Gastrocnemius medialis (tissue), 4 donors: ENCODE results near the gene SHC3. TPM values are rescaled to one million over a fixed set of nuclear protein-coding genes. Genes with fewer than 3 reads are reported as not detected.

Experiments used
- ATAC-seq, 2 donors: fragments of 150-250 bp; one replicate each; pipeline ENCODE4 v1.9.1; 2016
- DNase-seq, 2 donors: peaks; one replicate each; pipeline ENCODE4 v3.0.0-alpha.2; 2019
- H3K27ac ChIP-seq, 4 donors: fragments of 200-600 bp; sonication (generic); 1 replicate in 1 of 4; 2 replicates in 3 of 4; pipeline ENCODE4 v1.5.1; 2016 to 2018; ENCODE audit warnings: mild to moderate bottlenecking in 2 of 4, moderate library complexity in 1 of 4
- H3K27me3 ChIP-seq, 3 donors: fragments of 200-600 bp; sonication (generic) in 2 of 3; 1 replicate in 1 of 3; 2 replicates in 2 of 3; pipeline versions ENCODE4 v1.5.1 to v1.6.0; 2016 to 2019; ENCODE audit warnings: mild to moderate bottlenecking in 1 of 3, moderate library complexity in 1 of 3
- H3K36me3 ChIP-seq, 2 donors: fragments of 200-600 bp; sonication (generic) in 1 of 2; one replicate each; pipeline ENCODE4 v1.5.1; 2017 to 2018
- H3K4me1 ChIP-seq, 2 donors: fragments of 200-600 bp; sonication (generic) in 1 of 2; one replicate each; pipeline ENCODE4 v1.5.1; 2016 to 2017; ENCODE audit warnings: mild to moderate bottlenecking in 2 of 2
- H3K4me3 ChIP-seq, 4 donors: fragments of 200-600 bp; sonication (generic) in 3 of 4; 1 replicate in 1 of 4; 2 replicates in 3 of 4; pipeline ENCODE4 v1.5.1; 2016 to 2019; ENCODE audit warnings: mild to moderate bottlenecking in 2 of 4
- H3K9me3 ChIP-seq, 3 donors: fragments of 200-600 bp; sonication (generic) in 2 of 3; 1 replicate in 1 of 3; 2 replicates in 2 of 3; pipeline ENCODE4 v1.5.1; 2016 to 2019
- POLR2A ChIP-seq, 2 donors: fragments of 450-650 bp; IDR thresholded peaks; one replicate each; pipeline ENCODE4 v1.6.1; 2017; ENCODE audit warnings: antibody characterized with exemption in 2 of 2, mild to moderate bottlenecking in 2 of 2, moderate library complexity in 2 of 2
- in situ Hi-C, 4 donors: fragments of 200-750 bp; cut with MboI; loops; one replicate each; pipeline versions ENCODE4 v1.15.0 to v1.8.0; 2017; ENCODE audit warnings: low sequenced_read_pairs in 4 of 4
- intact Hi-C: fragments of 100-400 bp; cut with DNase I; formaldehyde crosslinking; loops from one replicate; pipeline ENCODE4 v1.15.1; 2023; ENCODE audit warnings: low total_unique reads
- total RNA-seq, 4 donors: library from RNA; depleted of rRNA; stranded (reverse); fragments of >200 nt; gene quantifications; one replicate each; pipeline versions ENCODE4 v1.1.0 to v1.2.3, GENCODE V29; 2016
- TF ChIP-seq, protein P1 (sequence below), 5 experiments: fragments of 450-650 bp in 3 of 5; fragments of 200-600 bp in 2 of 5; sonication (generic) in 2 of 5; IDR thresholded peaks in 4 of 5; conservative IDR thresholded peaks in 1 of 5; 1 replicate in 4 of 5; 2 replicates in 1 of 5; pipeline ENCODE4 v1.5.1; 2016 to 2019; ENCODE audit warnings: antibody characterized with exemption in 5 of 5, mild to moderate bottlenecking in 3 of 5, moderate library complexity in 3 of 5

SHC3 gene
- total RNA-seq, 4 donors from 2014 or later: 0.09 to 0.29 (median 0.15) TPM; not detected in 1

DNA sequence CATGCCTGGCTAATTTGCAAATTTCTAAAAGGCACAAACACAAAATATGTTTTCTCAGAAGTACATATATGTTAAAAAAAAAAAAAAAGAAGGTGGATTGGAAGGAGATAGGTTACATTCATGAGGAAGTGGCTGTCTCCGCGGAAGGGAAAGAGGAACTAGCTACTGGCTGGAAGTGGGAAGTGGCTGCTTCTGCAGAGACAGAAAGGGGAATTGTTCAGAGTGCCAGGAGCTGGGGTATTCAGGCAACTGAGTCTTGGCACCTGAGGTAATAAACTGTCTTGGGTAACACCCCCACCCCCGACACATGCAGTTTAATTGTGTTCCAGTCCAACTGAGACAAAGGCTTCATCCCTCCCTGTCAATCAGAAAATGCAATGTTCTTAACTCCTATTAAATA lies 141.7 kb downstream of the SHC3 start:
- Histone ChIP-seq H3K4me3 (no peak overlapping the region), H3K9me3 (no peaks in the 10 kb centered on the region), H3K27ac (no peak overlapping the region), H3K27me3 (no peaks in the 10 kb centered on the region), H3K36me3 (no peaks in the 10 kb centered on the region), H3K4me1 (no peaks in the 10 kb centered on the region)
- TF ChIP-seq, protein P1, sequence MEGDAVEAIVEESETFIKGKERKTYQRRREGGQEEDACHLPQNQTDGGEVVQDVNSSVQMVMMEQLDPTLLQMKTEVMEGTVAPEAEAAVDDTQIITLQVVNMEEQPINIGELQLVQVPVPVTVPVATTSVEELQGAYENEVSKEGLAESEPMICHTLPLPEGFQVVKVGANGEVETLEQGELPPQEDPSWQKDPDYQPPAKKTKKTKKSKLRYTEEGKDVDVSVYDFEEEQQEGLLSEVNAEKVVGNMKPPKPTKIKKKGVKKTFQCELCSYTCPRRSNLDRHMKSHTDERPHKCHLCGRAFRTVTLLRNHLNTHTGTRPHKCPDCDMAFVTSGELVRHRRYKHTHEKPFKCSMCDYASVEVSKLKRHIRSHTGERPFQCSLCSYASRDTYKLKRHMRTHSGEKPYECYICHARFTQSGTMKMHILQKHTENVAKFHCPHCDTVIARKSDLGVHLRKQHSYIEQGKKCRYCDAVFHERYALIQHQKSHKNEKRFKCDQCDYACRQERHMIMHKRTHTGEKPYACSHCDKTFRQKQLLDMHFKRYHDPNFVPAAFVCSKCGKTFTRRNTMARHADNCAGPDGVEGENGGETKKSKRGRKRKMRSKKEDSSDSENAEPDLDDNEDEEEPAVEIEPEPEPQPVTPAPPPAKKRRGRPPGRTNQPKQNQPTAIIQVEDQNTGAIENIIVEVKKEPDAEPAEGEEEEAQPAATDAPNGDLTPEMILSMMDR (IDR thresholded peaks at IDR 0.05 in 4 of 5, conservative IDR thresholded peaks at IDR 0.05 in 1 of 5): no peak
- no peak for TF ChIP-seq POLR2A (IDR thresholded peaks at IDR 0.05)
- intact Hi-C loops (no loop called here), in situ Hi-C loops (no loop called here)
- DNase-seq: no peak
- ATAC-seq: no peak

DNA sequence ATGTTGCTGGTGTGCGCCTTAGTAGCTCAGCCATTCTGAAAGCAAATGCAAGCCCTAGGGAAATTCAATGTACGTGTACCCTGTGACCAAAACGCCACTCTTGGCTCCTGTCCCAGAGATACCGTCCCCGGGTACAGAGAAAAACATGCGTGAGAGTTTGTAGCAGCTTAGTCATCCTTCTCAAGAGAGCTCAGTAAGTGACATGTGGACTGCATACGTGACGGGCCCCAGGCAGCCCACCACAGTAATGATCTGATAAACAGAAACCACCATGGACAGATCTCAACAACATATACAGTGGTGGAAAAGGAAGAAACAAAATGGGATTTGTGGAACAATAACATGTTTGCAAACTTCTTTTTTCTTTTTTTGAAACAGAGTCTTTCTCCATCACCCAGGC lies 142.2 kb downstream of the SHC3 start:
- intact Hi-C loops: no loop called here
- Histone ChIP-seq H3K9me3 (no peaks in the 10 kb centered on the region), H3K27me3 (no peaks in the 10 kb centered on the region), H3K4me3 (no peak overlapping the region), H3K4me1 (no peaks in the 10 kb centered on the region), H3K36me3 (no peaks in the 10 kb centered on the region), H3K27ac (no peak overlapping the region)
- in situ Hi-C loops: no loop called here
- no peak for TF ChIP-seq POLR2A (IDR thresholded peaks at IDR 0.05)
- TF ChIP-seq, protein P1 (IDR thresholded peaks at IDR 0.05 in 4 of 5, conservative IDR thresholded peaks at IDR 0.05 in 1 of 5): no peak
- ATAC-seq (no peak), DNase-seq (no peak)

DNA sequence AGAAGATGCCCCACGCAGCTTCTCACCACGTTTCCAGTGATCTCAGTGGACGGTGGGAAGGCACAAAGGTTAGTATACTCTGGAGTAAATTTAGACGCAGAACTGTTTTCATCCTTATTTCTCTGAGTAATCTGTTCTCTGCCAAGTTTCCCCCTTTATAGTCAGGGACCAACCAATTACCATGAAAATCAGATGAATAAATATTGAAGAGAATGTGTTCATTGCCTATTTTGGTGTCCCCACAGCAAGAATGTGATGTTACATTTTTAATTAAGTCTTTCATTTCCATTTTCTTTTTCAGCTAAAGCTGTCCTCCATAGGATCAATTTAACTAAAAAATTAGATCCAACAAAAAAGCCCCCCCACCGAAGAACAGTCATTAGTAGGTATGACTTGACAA lies 146.0 kb downstream of the SHC3 start:
- TF ChIP-seq, protein P1 (IDR thresholded peaks at IDR 0.05 in 4 of 5, conservative IDR thresholded peaks at IDR 0.05 in 1 of 5): no peak
- TF ChIP-seq POLR2A (IDR thresholded peaks at IDR 0.05): no peak
- intact Hi-C loops (no loop called here), in situ Hi-C loops (no loop called here)
- Histone ChIP-seq H3K4me3 (no peak overlapping the region), H3K9me3 (peaks cover 0 to 10% (median 3%) of the 10 kb centered on the region in 3 donors), H3K27me3 (no peaks in the 10 kb centered on the region), H3K27ac (no peak overlapping the region), H3K4me1 (no peaks in the 10 kb centered on the region), H3K36me3 (no peaks in the 10 kb centered on the region)
- no peak for ATAC-seq
- DNase-seq: no peak

DNA sequence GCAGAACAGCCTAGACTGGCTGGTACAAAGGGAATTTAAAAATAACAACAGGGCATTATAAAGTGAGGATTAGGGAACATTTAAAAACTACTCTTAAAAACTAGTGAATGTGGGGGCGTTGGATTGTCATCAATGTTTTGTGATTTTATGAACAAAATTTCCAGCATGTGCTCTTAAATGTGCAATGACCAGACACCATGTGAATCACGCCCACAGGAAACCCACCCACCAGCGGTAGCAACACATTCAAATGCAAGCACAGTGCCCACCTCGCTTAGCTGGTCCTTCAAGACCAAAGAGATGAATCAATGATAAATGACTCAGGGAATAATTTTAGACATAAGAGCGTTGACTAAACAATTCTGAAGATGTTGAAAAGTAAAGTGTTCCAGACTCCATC lies 146.4 kb downstream of the SHC3 start:
- Histone ChIP-seq H3K4me3 (no peak overlapping the region), H3K27me3 (no peaks in the 10 kb centered on the region), H3K4me1 (no peaks in the 10 kb centered on the region), H3K9me3 (peaks cover 0 to 10% (median 3%) of the 10 kb centered on the region in 3 donors), H3K27ac (no peak overlapping the region), H3K36me3 (no peaks in the 10 kb centered on the region)
- no peak for DNase-seq
- no peak for ATAC-seq
- in situ Hi-C loops (no loop called here), intact Hi-C loops (no loop called here)
- TF ChIP-seq, protein P1 (IDR thresholded peaks at IDR 0.05 in 4 of 5, conservative IDR thresholded peaks at IDR 0.05 in 1 of 5): no peak
- no peak for TF ChIP-seq POLR2A (IDR thresholded peaks at IDR 0.05)

DNA sequence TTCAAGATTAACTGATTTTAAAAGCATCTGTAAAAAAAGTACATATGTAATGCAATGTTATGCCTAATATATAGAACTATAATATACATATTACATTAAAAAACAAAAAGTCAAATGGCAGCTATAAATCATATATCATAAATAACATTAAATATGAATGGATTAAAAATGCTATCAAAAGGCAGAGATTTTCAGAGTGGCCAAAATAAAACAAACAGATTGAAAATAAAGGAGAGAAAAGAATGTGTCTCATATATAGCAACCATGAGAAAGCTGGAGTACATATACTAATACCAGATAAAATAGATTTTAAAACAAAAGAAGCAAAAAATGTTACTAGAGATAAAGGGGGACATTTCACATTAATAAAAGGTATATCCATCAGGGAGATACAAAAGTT lies 148.8 kb downstream of the SHC3 start:
- no peak for DNase-seq
- no peaks in the 10 kb centered on the region for H3K36me3 ChIP-seq
- H3K9me3 ChIP-seq: peaks cover 0 to 10% (median 3%) of the 10 kb centered on the region in 3 donors
- intact Hi-C loops (no loop called here), in situ Hi-C loops (no loop called here)
- TF ChIP-seq, protein P1 (IDR thresholded peaks at IDR 0.05 in 4 of 5, conservative IDR thresholded peaks at IDR 0.05 in 1 of 5): no peak
- no peak for TF ChIP-seq POLR2A (IDR thresholded peaks at IDR 0.05)
- H3K27ac ChIP-seq: no peak overlapping the region
- no peak for ATAC-seq
- H3K4me3 ChIP-seq: no peak overlapping the region
- H3K27me3 ChIP-seq: no peaks in the 10 kb centered on the region
- no peaks in the 10 kb centered on the region for H3K4me1 ChIP-seq
